HG03196 (cell line): ENCODE results near the gene ULK3.
A peak's percentile ranks its signal among the peaks of the same experiment; 100 is the strongest.

Source experiments
- ATAC-seq: cut with Tn5 transposase; IDR thresholded peaks from one replicate; pipeline ENCODE4 v1.9.1; 2021; ENCODE audit not compliant: unreplicated experiment

ULK3 gene

GRCh38 chr15:74800559-74801094, 42.3 kb downstream of the ULK3 start:
- ATAC-seq: no peak

GRCh38 chr15:74799856-74800558, 42.9 kb downstream of the ULK3 start:
- peak; percentile 76 for ATAC-seq

GRCh38 chr15:74799255-74799855, 43.6 kb downstream of the ULK3 start:
- ATAC-seq: no peak

GRCh38 chr15:74798388-74799254, 44.3 kb downstream of the ULK3 start:
- no peak for ATAC-seq

GRCh38 chr15:74795966-74796625, 46.9 kb downstream of the ULK3 start:
- no peak for ATAC-seq

- ATAC-seq: no peak
Measured at GRCh38 chr15:74794970-74795349, 48.0 kb downstream of the ULK3 start.

- no peak for ATAC-seq
Measured at GRCh38 chr15:74794248-74794969, 48.5 kb downstream of the ULK3 start.

- no peak for ATAC-seq
Measured at GRCh38 chr15:74793135-74794028, 49.6 kb downstream of the ULK3 start.

- no peak for ATAC-seq
Measured at GRCh38 chr15:74792227-74793016, 50.5 kb downstream of the ULK3 start.

- ATAC-seq: no peak
Measured at GRCh38 chr15:74791667-74792066, 51.3 kb downstream of the ULK3 start.

GRCh38 chr15:74791007-74791406, 51.9 kb downstream of the ULK3 start:
- no peak for ATAC-seq

GRCh38 chr15:74790080-74790916, 52.7 kb downstream of the ULK3 start:
- peak; percentile 16 for ATAC-seq

GRCh38 chr15:74789741-74790079, 53.2 kb downstream of the ULK3 start:
- no peak for ATAC-seq

GRCh38 chr15:74789171-74789631, 53.8 kb downstream of the ULK3 start:
- ATAC-seq: no peak

GRCh38 chr15:74788683-74789151, 54.2 kb downstream of the ULK3 start:
- ATAC-seq: peak; percentile 23

GRCh38 chr15:74788042-74788682, 54.8 kb downstream of the ULK3 start:
- ATAC-seq: no peak
